ENCODE results near the gene ADAMTS2.

The ADAMTS2 gene

GRCh38 chr5:179245031-179245430, 100.2 kb downstream of the ADAMTS2 start:
- ChIA-PET CTCF (interaction anchor here (1.1 kb wide), 1 partner anchor 78 kb away, joined by 3 read pairs; no protein-coding TSS in a partner anchor), POLR2A (no interaction called here)
- H3K4me3 ChIP-seq (ENCODE audit: low read depth, low read length), result no peak overlapping the region
- no peak for DNase-seq (ENCODE audit: low read depth, low spot score)
- no peak for TF ChIP-seq CTCF (IDR thresholded peaks at IDR 0.05; ENCODE audit: insufficient read depth, low read length, missing control alignments)

- POLR2A ChIA-PET, result no interaction called here
These were observed 101.2 kb downstream of the ADAMTS2 start for GRCh38 chr5:179244044-179244443.

GRCh38 chr5:179243333-179243732, 101.9 kb downstream of the ADAMTS2 start:
- DNase-seq (ENCODE audit: low read depth, low spot score), result no peak
- no peak for TF ChIP-seq CTCF (IDR thresholded peaks at IDR 0.05; ENCODE audit: insufficient read depth, low read length, missing control alignments)
- POLR2A ChIA-PET, result no interaction called here
- no peak overlapping the region for H3K4me3 ChIP-seq (ENCODE audit: low read depth, low read length)
- CTCF ChIA-PET, result no interaction called here

More at GRCh38 chr5:179244044-179244443, 101.2 kb downstream of the ADAMTS2 start:
- no peak overlapping the region for H3K4me3 ChIP-seq (ENCODE audit: low read depth, low read length)
- CTCF ChIA-PET, result interaction anchor here (1.0 to 1.1 kb wide), 2 partner anchors 77 to 252 kb away, joined by 3 read pairs; no protein-coding TSS in a partner anchor
- no peak for DNase-seq (ENCODE audit: low read depth, low spot score)
- no peak for TF ChIP-seq CTCF (IDR thresholded peaks at IDR 0.05; ENCODE audit: insufficient read depth, low read length, missing control alignments)

GRCh38 chr5:179242676-179243075, 102.6 kb downstream of the ADAMTS2 start:
- CTCF ChIA-PET, result no interaction called here
- TF ChIP-seq CTCF (IDR thresholded peaks at IDR 0.05; ENCODE audit: insufficient read depth, low read length, missing control alignments), result no peak
- H3K4me3 ChIP-seq (ENCODE audit: low read depth, low read length), result no peak overlapping the region
- POLR2A ChIA-PET, result no interaction called here
- DNase-seq (ENCODE audit: low read depth, low spot score), result no peak

- no peak for TF ChIP-seq CTCF (IDR thresholded peaks at IDR 0.05; ENCODE audit: insufficient read depth, low read length, missing control alignments)
- ChIA-PET CTCF (no interaction called here), POLR2A (no interaction called here)
These were observed 103.4 kb downstream of the ADAMTS2 start for GRCh38 chr5:179241764-179242370.

GRCh38 chr5:179241175-179241574, 104.1 kb downstream of the ADAMTS2 start:
- ChIA-PET CTCF (no interaction called here), POLR2A (no interaction called here)
- H3K4me3 ChIP-seq (ENCODE audit: low read depth, low read length), result no peak overlapping the region
- no peak for DNase-seq (ENCODE audit: low read depth, low spot score)
- no peak for TF ChIP-seq CTCF (IDR thresholded peaks at IDR 0.05; ENCODE audit: insufficient read depth, low read length, missing control alignments)

More at GRCh38 chr5:179241764-179242370, 103.4 kb downstream of the ADAMTS2 start:
- no peak overlapping the region for H3K4me3 ChIP-seq (ENCODE audit: low read depth, low read length)
- DNase-seq (ENCODE audit: low read depth, low spot score), result no peak
